Skeletal muscle satellite cell (primary cell): ENCODE measurements around the gene CUL3.

Experiments
- H3K27me3 ChIP-seq: 2 replicates; pipeline ENCODE4 v1.7.0; 2013; ENCODE audit warnings: low read length; ENCODE audit not compliant: control insufficient read depth, insufficient read depth
- H3K36me3 ChIP-seq: 2 replicates; pipeline ENCODE4 v1.7.0; 2013; ENCODE audit warnings: mild to moderate bottlenecking, control low read depth, low read length; ENCODE audit not compliant: insufficient read depth
- H3K4me1 ChIP-seq: 2 replicates; pipeline ENCODE4 v1.7.0; 2013; ENCODE audit warnings: low read length; ENCODE audit not compliant: control insufficient read depth, insufficient read depth
- H3K4me2 ChIP-seq: 2 replicates; pipeline ENCODE4 v1.7.0; 2013; ENCODE audit warnings: mild to moderate bottlenecking, low read length
- H3K4me3 ChIP-seq: 2 replicates; pipeline ENCODE4 v1.7.0; 2013; ENCODE audit warnings: low read length
- H3K9ac ChIP-seq: 2 replicates; pipeline ENCODE4 v1.7.0; 2013; ENCODE audit warnings: mild to moderate bottlenecking, low read depth, low read length, moderate library complexity
- H3K9me3 ChIP-seq: replicated peaks from 2 replicates; pipeline ENCODE4 v1.7.0; 2013; ENCODE audit warnings: mild to moderate bottlenecking, control low read depth, low read length

CUL3 gene

GRCh38 chr2:224434618-224435017 lies 150.5 kb downstream of the CUL3 start:
- Histone ChIP-seq H3K4me2 (no peak overlapping the region), H3K4me3 (no peak overlapping the region), H3K4me1 (no peaks in the 10 kb centered on the region), H3K36me3 (no peaks in the 10 kb centered on the region), H3K27me3 (peaks cover 20% of the 10 kb centered on the region), H3K9ac (no peak overlapping the region), H3K9me3 (no peaks in the 10 kb centered on the region)

- H3K27me3 ChIP-seq, result peaks cover 24% of the 10 kb centered on the region
- H3K9me3 ChIP-seq, result no peaks in the 10 kb centered on the region
- H3K4me3 ChIP-seq, result no peak overlapping the region
- H3K9ac ChIP-seq, result no peak overlapping the region
- H3K4me2 ChIP-seq, result no peak overlapping the region
- no peaks in the 10 kb centered on the region for H3K4me1 ChIP-seq
- no peaks in the 10 kb centered on the region for H3K36me3 ChIP-seq
Measured at GRCh38 chr2:224433442-224433841, 151.7 kb downstream of the CUL3 start.

GRCh38 chr2:224432003-224432579 lies 153.1 kb downstream of the CUL3 start:
- no peak overlapping the region for H3K4me2 ChIP-seq
- no peak overlapping the region for H3K4me3 ChIP-seq
- H3K27me3 ChIP-seq, result peaks cover 12% of the 10 kb centered on the region
- no peaks in the 10 kb centered on the region for H3K36me3 ChIP-seq
- no peak overlapping the region for H3K9ac ChIP-seq
- no peaks in the 10 kb centered on the region for H3K9me3 ChIP-seq
- no peaks in the 10 kb centered on the region for H3K4me1 ChIP-seq

- H3K9ac ChIP-seq, result no peak overlapping the region
- no peaks in the 10 kb centered on the region for H3K36me3 ChIP-seq
- H3K4me2 ChIP-seq, result no peak overlapping the region
- no peaks in the 10 kb centered on the region for H3K4me1 ChIP-seq
- no peaks in the 10 kb centered on the region for H3K9me3 ChIP-seq
- H3K27me3 ChIP-seq, result peaks cover 4% of the 10 kb centered on the region
- H3K4me3 ChIP-seq, result no peak overlapping the region
Measured at GRCh38 chr2:224429441-224429810, 155.7 kb downstream of the CUL3 start.

- H3K36me3 ChIP-seq, result no peaks in the 10 kb centered on the region
- H3K9ac ChIP-seq, result no peak overlapping the region
- no peak overlapping the region for H3K4me3 ChIP-seq
- H3K9me3 ChIP-seq, result no peaks in the 10 kb centered on the region
- no peak overlapping the region for H3K4me2 ChIP-seq
- H3K27me3 ChIP-seq, result peaks cover 4% of the 10 kb centered on the region
- H3K4me1 ChIP-seq, result no peaks in the 10 kb centered on the region
Measured at GRCh38 chr2:224428787-224429440, 156.2 kb downstream of the CUL3 start.

GRCh38 chr2:224427471-224427870 lies 157.7 kb downstream of the CUL3 start:
- H3K27me3 ChIP-seq, result peaks cover 4% of the 10 kb centered on the region

GRCh38 chr2:224426656-224427055 lies 158.5 kb downstream of the CUL3 start:
- no peaks in the 10 kb centered on the region for H3K36me3 ChIP-seq
- no peaks in the 10 kb centered on the region for H3K9me3 ChIP-seq
- H3K9ac ChIP-seq, result no peak overlapping the region
- H3K4me1 ChIP-seq, result no peaks in the 10 kb centered on the region
- peaks cover 4% of the 10 kb centered on the region for H3K27me3 ChIP-seq
- no peak overlapping the region for H3K4me2 ChIP-seq
- H3K4me3 ChIP-seq, result no peak overlapping the region

More at GRCh38 chr2:224427471-224427870, 157.7 kb downstream of the CUL3 start:
- H3K9ac ChIP-seq, result no peak overlapping the region
- H3K4me2 ChIP-seq, result no peak overlapping the region
- H3K4me1 ChIP-seq, result no peaks in the 10 kb centered on the region
- no peaks in the 10 kb centered on the region for H3K9me3 ChIP-seq
- H3K4me3 ChIP-seq, result no peak overlapping the region
- H3K36me3 ChIP-seq, result no peaks in the 10 kb centered on the region

- Histone ChIP-seq H3K27me3 (no peaks in the 10 kb centered on the region), H3K9me3 (no peaks in the 10 kb centered on the region), H3K4me1 (no peaks in the 10 kb centered on the region), H3K36me3 (no peaks in the 10 kb centered on the region), H3K9ac (no peak overlapping the region), H3K4me2 (no peak overlapping the region), H3K4me3 (no peak overlapping the region)
Measured at GRCh38 chr2:224421065-224421464, 164.1 kb downstream of the CUL3 start.
